HepG2 (cell line): Measurements from ENCODE around the gene RHOT2. TPM values are rescaled to one million over a fixed set of nuclear protein-coding genes. Genes with fewer than 3 reads are reported as not detected.
A peak's percentile ranks its signal among the peaks of the same experiment; 100 is the strongest.

Source experiments
- AFF4 ChIP-seq: sonication (generic); formaldehyde crosslinking; IDR thresholded peaks from 2 replicates; pipeline ENCODE4 v1.4.0; 2020; ENCODE audit warnings: missing genetic modification reagents
- DPF2 ChIP-seq: sonication (generic); formaldehyde crosslinking; IDR thresholded peaks from 2 replicates; pipeline ENCODE4 v1.4.0; 2020; ENCODE audit warnings: mild to moderate bottlenecking, low read depth, missing genetic modification reagents, borderline replicate concordance
- FOXM1 ChIP-seq: sonication (generic); formaldehyde crosslinking; IDR thresholded peaks from 2 replicates; pipeline ENCODE4 v1.5.0; 2020; ENCODE audit warnings: missing genetic modification reagents
- GLI4 ChIP-seq: sonication (generic); formaldehyde crosslinking; IDR thresholded peaks from 2 replicates; pipeline ENCODE4 v1.5.1; 2020; ENCODE audit warnings: missing genetic modification reagents, mild to moderate bottlenecking, moderate library complexity, borderline replicate concordance
- HNRNPL ChIP-seq: fragments of 200-400 bp; formaldehyde crosslinking; IDR thresholded peaks from 2 replicates; pipeline ENCODE4 v1.6.1; 2017; ENCODE audit warnings: mild to moderate bottlenecking, low read depth, low read length
- KDM2A ChIP-seq: sonication (generic); formaldehyde crosslinking; IDR thresholded peaks from 2 replicates; pipeline ENCODE4 v1.4.0; 2020; ENCODE audit warnings: low read depth, missing genetic modification reagents, borderline replicate concordance
- KDM5B ChIP-seq: sonication (generic); formaldehyde crosslinking; IDR thresholded peaks from 2 replicates; pipeline ENCODE4 v1.4.0; 2020; ENCODE audit warnings: missing genetic modification reagents, mild to moderate bottlenecking, borderline replicate concordance
- NR2C2 ChIP-seq: sonication (generic); formaldehyde crosslinking; IDR thresholded peaks from 2 replicates; pipeline ENCODE4 v1.4.0; 2020; ENCODE audit warnings: missing genetic modification reagents, mild to moderate bottlenecking, moderate library complexity, borderline replicate concordance
- SIX4 ChIP-seq: sonication (generic); formaldehyde crosslinking; IDR thresholded peaks from 2 replicates; pipeline ENCODE4 v1.4.0; 2020; ENCODE audit warnings: missing genetic modification reagents
- SOX13 ChIP-seq, 3 experiments: fragments of 450-650 bp in 1 of 3; sonication (generic) in 1 of 3; formaldehyde crosslinking in 1 of 3; IDR thresholded peaks in 2 of 3; conservative IDR thresholded peaks in 1 of 3; 2 replicates each; pipeline versions ENCODE4 v1.5.0 to v1.6.1; 2016 to 2020; ENCODE audit warnings: antibody characterized with exemption in 1 of 3, mild to moderate bottlenecking in 1 of 3, missing compliant biosample characterization in 1 of 3, missing genetic modification reagents in 1 of 3, moderate library complexity in 1 of 3
- TBX3 ChIP-seq: fragments of 450-650 bp; IDR thresholded peaks from 2 replicates; pipeline ENCODE4 v1.6.1; 2017; ENCODE audit warnings: antibody characterized with exemption, mild to moderate bottlenecking, inconsistent platforms, borderline replicate concordance
- ZBTB7A ChIP-seq: sonication (generic); formaldehyde crosslinking; IDR thresholded peaks from 2 replicates; pipeline ENCODE4 v1.8.0; 2022; ENCODE audit warnings: mild to moderate bottlenecking, missing genetic modification reagents
- ZFP36L1 ChIP-seq: sonication (generic); formaldehyde crosslinking; IDR thresholded peaks from 2 replicates; pipeline ENCODE4 v1.8.0; 2022; ENCODE audit warnings: mild to moderate bottlenecking, missing genetic modification reagents, moderate library complexity
- ZFP91 ChIP-seq: sonication (generic); formaldehyde crosslinking; IDR thresholded peaks from 2 replicates; pipeline ENCODE4 v1.9.0; 2022; ENCODE audit warnings: missing genetic modification reagents, mild to moderate bottlenecking, borderline replicate concordance
- ZNF121 ChIP-seq: sonication (generic); formaldehyde crosslinking; IDR thresholded peaks from 2 replicates; pipeline ENCODE4 v1.5.0; 2020; ENCODE audit warnings: mild to moderate bottlenecking, missing genetic modification reagents
- ZNF264 ChIP-seq: sonication (generic); formaldehyde crosslinking; IDR thresholded peaks from 2 replicates; pipeline ENCODE4 v1.4.0; 2020; ENCODE audit warnings: missing genetic modification reagents
- ZNF282 ChIP-seq: fragments of 450-650 bp; IDR thresholded peaks from 2 replicates; pipeline ENCODE4 v1.6.1; 2018; ENCODE audit not compliant: partially characterized antibody
- ZNF383 ChIP-seq: sonication (generic); formaldehyde crosslinking; IDR thresholded peaks from 2 replicates; pipeline ENCODE4 v1.4.0; 2020; ENCODE audit warnings: missing genetic modification reagents, mild to moderate bottlenecking, borderline replicate concordance
- ZNF44 ChIP-seq: sonication (generic); formaldehyde crosslinking; IDR thresholded peaks from 2 replicates; pipeline ENCODE4 v1.5.1; 2020; ENCODE audit warnings: mild to moderate bottlenecking, missing genetic modification reagents
- ZNF704 ChIP-seq: sonication (generic); formaldehyde crosslinking; IDR thresholded peaks from 2 replicates; pipeline ENCODE4 v1.8.1; 2023; ENCODE audit warnings: mild to moderate bottlenecking, inconsistent platforms, moderate library complexity, missing genetic modification reagents, borderline replicate concordance
- ZNF841 ChIP-seq: sonication (generic); formaldehyde crosslinking; IDR thresholded peaks from 2 replicates; pipeline ENCODE4 v1.8.1; 2023; ENCODE audit warnings: missing genetic modification reagents, borderline replicate concordance
- ZNF850 ChIP-seq: sonication (generic); formaldehyde crosslinking; conservative IDR thresholded peaks from 2 replicates; pipeline ENCODE4 v1.9.0; 2021; ENCODE audit warnings: mild to moderate bottlenecking, missing genetic modification reagents
- ZNF891 ChIP-seq: sonication (generic); formaldehyde crosslinking; IDR thresholded peaks from 2 replicates; pipeline ENCODE4 v1.5.0; 2020; ENCODE audit warnings: mild to moderate bottlenecking, missing genetic modification reagents
- polyA plus RNA-seq, 8 experiments: library from polyadenylated mRNA; depleted of rRNA in 3 of 8; stranded (reverse) in 7 of 8; unstranded in 1 of 8; fragments of >200 nt; fragmentation: Illumina TruSeq in 4 of 8; extraction: Trizol in 4 of 8; gene quantifications; 2 replicates each; pipeline versions ENCODE4 v1.2.1 to v1.2.3, GENCODE V29; 2011 to 2016; ENCODE audit warnings: low read depth in 4 of 8, missing spikeins in 1 of 8, mixed read lengths in 1 of 8; ENCODE audit not compliant: insufficient read depth in 1 of 8
- total RNA-seq, 5 experiments: library from RNA; depleted of rRNA; stranded (reverse); fragments of >200 nt; fragmentation: Illumina TruSeq; extraction: Trizol; gene quantifications; 2 replicates each; pipeline ENCODE4 v1.2.3, GENCODE V29; 2016; ENCODE audit warnings: low read depth in 1 of 5

RHOT2 gene
- total and polyA plus RNA-seq, 2 of the 13 experiments (the other 11 are each of a cell fraction or from before 2014, with no cell fraction given), result 63.6 to 76.9 TPM

- TF ChIP-seq KDM5B (CRISPR knock-in tag) (peak; percentile 49; the same call in 1 of the 2 replicates), ZNF704 (CRISPR knock-in tag) (peak; percentile 68; the same call in 1 of the 2 replicates), ZNF383 (CRISPR knock-in tag) (peak; percentile 64; the same call in 1 of the 2 replicates), ZNF282 (no peak), DPF2 (CRISPR knock-in tag) (0 out of 2 replicates have a peak, but pooled peaks have one; percentile 29), ZFP36L1 (CRISPR knock-in tag) (no peak), ZNF891 (CRISPR knock-in tag) (peak; percentile 3; the same call in 1 of the 2 replicates), TBX3 (no peak), SIX4 (CRISPR knock-in tag) (peak; percentile 97), ZNF850 (no peak), ZNF44 (CRISPR knock-in tag) (no peak), GLI4 (no peak), KDM2A (peak; percentile 59), FOXM1 (CRISPR knock-in tag) (no peak), ZBTB7A (peak; percentile 86), ZNF121 (CRISPR knock-in tag) (0 out of 2 replicates have a peak, but pooled peaks have one; percentile 26), HNRNPL (peak; percentile 51; the same call in 1 of the 2 replicates), ZNF841 (CRISPR knock-in tag) (no peak), NR2C2 (CRISPR knock-in tag) (0 out of 2 replicates have a peak, but pooled peaks have one; percentile 39), SOX13 (IDR thresholded peaks at IDR 0.05) (no peak), SOX13 (CRISPR knock-in tag; conservative IDR thresholded peaks at IDR 0.05 in 1 of 2, IDR thresholded peaks at IDR 0.05 in 1 of 2) (peak in 1 of 2 experiments; percentile 38; a peak in 2 of 4 replicates), ZNF264 (CRISPR knock-in tag) (0 out of 2 replicates have a peak, but pooled peaks have one; percentile 29), AFF4 (no peak), ZFP91 (CRISPR knock-in tag) (peak; percentile 70; the same call in 1 of the 2 replicates)
Observed at GRCh38 chr16:630249-630814, 37.6 kb upstream of the RHOT2 start (continued).
